IPS-18c (cell line): ENCODE results near the gene MLST8.
"Not testable (repeated sequence)": the region's sequence is repeated elsewhere in the genome, so short reads cannot be mapped to it uniquely, and the experiment has no call there.

Source experiments
- H3K4me3 ChIP-seq: 2 replicates; pipeline ENCODE4 v1.7.0; 2013; ENCODE audit warnings: low read depth, mild to moderate bottlenecking, low read length, moderate library complexity; ENCODE audit not compliant: insufficient read depth
- H3K9me3 ChIP-seq: one replicate; pipeline ENCODE4 v1.6.1; 2013; ENCODE audit warnings: mild to moderate bottlenecking, low read length, moderate library complexity; ENCODE audit not compliant: control insufficient read depth, insufficient read depth

MLST8 gene

DNA sequence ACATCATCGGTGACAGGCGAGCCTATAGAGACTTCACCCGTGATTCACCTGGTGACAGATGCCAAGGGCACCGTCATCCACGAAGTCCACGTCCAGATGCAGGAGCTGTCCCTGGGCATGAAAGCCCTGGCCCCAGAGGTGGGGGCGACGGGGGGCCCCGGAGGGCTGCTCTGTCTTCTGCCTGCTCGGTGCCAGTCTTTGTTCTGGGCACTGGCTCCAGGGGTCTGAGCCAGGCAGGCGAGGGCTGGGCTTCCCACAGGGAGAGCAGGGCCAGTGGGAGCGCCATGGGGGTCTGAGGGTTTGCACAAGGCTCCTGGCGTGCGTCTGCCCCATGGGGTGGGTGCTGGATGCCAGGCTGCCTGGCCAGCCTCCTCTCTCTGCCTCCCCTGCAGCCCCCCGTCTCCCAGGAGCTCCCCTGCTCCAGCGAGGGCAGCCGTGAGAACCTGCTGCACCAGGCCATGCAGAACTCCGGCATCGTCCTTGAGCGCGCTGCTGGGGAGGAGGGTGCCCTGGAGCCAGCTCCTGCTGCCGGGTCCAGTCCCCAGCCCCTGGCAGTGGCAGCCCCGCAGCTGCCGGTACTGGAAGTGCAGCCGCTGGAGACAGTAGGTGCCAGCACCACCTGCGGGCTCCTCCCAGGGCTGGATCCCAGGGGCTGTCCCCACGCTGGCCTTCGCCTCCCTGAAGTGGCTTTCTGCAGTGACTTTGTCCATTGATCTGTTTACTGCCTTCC is 28.0 kb downstream of the MLST8 start:
- Histone ChIP-seq H3K4me3 (no peak overlapping the region), H3K9me3 (no peaks in the 10 kb centered on the region)

DNA sequence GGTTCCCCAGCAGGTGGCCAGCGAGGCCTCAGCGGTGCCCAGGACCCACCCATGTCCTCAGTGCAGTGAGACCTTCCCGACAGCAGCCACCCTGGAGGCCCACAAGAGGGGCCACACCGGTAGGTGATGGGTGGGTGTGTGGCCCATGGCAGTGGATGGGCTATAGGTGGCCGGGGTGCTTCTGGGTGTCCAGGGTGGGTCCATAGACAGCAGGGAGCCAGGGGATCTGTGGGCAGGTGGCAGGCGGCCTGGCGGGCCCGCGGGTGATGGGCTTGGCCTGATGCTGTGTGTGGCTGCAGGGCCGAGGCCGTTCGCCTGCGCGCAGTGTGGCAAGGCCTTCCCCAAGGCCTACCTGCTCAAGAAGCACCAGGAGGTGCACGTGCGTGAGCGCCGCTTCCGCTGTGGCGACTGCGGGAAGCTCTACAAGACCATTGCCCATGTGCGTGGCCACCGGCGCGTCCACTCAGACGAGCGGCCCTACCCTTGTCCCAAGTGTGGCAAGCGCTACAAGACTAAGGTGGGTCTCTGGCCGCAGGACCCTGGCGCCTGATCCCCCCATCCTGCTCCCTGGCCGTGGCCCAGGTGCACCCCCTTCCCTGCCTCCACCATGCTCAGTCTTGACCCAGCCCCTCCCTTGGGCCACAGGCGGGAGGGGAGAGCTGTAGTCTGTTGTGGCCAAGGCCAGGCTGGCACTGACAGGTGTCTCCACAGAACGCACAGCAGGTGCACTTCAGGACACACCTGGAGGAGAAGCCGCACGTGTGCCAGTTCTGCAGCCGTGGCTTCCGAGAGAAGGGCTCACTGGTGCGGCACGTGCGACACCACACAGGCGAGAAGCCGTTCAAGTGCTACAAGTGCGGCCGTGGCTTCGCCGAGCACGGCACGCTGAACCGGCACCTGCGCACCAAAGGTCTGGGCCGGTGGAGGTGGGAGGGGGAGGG is 28.9 kb downstream of the MLST8 start:
- H3K9me3 ChIP-seq = no peaks in the 10 kb centered on the region
- no peak overlapping the region for H3K4me3 ChIP-seq

- no peaks in the 10 kb centered on the region for H3K9me3 ChIP-seq
Observed at GRCh38 chr16:2234813-2235170, 29.5 kb downstream of the MLST8 start.

GRCh38 chr16:2235234-2235651 is 30.0 kb downstream of the MLST8 start:
- Histone ChIP-seq H3K9me3 (no peaks in the 10 kb centered on the region), H3K4me3 (no peak overlapping the region)

More at GRCh38 chr16:2234813-2235170, 29.5 kb downstream of the MLST8 start:
- no peak overlapping the region for H3K4me3 ChIP-seq

- H3K9me3 ChIP-seq = no peaks in the 10 kb centered on the region
- H3K4me3 ChIP-seq = no peak overlapping the region; the same call in 1 of the 2 replicates
Observed at GRCh38 chr16:2235695-2236336, 30.6 kb downstream of the MLST8 start.

- Histone ChIP-seq H3K4me3 (peak within 1 kb of the TSS; percentile 51), H3K9me3 (no peaks in the 10 kb centered on the region)
Observed at GRCh38 chr16:2236337-2237101, 31.3 kb downstream of the MLST8 start, which contains the start of gene DNASE1L2. DNASE1L2 (plus strand) TSS chr16:2236444; CDS start chr16:2236817, 373 bp downstream.

- Histone ChIP-seq H3K9me3 (no peaks in the 10 kb centered on the region), H3K4me3 (peak overlapping the region; percentile 51)
Observed at GRCh38 chr16:2237102-2237482, 31.8 kb downstream of the MLST8 start.

DNA sequence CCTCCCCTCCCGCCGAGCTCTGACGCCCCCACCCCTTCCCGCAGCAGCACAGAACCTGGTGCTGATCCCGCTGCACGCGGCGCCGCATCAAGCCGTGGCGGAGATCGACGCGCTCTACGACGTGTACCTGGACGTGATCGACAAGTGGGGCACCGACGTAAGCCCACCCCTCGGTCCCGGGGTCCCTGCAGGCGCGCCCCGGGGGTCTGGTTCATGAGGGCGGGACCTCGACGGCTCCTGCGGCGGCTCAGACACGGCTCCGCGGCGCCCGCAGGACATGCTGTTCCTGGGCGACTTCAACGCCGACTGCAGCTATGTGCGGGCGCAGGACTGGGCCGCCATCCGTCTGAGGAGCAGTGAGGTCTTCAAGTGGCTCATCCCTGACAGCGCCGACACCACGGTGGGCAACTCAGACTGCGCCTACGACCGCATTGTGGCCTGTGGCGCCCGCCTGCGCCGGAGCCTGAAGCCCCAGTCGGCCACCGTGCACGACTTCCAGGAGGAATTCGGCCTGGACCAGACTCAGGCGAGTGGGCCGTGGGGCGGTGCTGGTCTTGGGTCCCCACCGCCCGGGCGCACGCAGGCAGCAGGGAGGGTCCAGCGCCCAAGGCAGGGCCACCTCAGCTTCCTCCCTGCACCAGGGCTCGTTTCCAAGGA is 32.4 kb downstream of the MLST8 start:
- Histone ChIP-seq H3K4me3 (peak overlapping the region; percentile 51), H3K9me3 (no peaks in the 10 kb centered on the region)

DNA sequence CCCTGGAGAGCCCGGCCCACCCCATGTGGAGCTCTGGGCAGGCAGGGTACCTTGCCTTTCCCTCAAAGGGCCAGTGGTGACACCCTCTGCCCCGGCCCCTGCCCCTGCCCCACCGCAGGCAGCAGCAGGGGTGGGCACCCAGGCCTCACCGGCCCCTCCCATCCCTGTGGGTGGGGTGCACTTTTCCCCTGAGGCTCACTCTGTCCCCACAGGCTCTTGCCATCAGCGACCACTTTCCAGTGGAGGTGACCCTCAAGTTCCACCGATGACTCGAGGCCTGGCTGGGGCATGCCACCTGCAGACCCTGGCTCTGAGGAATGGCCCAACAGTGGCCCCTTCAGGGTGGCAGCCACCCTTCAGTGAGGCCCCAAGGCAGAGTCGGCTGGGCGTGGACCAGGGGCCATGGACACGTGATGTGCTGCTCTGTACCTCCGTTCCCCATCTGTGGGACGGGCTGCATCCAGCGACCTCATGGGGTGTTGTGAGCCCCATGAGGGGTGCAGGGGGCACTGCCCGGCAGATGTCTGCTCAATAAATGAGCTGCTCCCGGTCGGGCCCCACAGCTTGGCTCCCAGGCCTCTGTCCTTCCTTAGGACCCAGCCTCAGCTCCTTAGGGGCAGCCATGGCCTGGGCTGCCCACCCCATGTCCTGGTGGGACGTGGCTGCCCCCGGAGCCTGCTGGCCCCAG is 33.0 kb downstream of the MLST8 start:
- no peak overlapping the region for H3K4me3 ChIP-seq
- H3K9me3 ChIP-seq = no peaks in the 10 kb centered on the region

DNA sequence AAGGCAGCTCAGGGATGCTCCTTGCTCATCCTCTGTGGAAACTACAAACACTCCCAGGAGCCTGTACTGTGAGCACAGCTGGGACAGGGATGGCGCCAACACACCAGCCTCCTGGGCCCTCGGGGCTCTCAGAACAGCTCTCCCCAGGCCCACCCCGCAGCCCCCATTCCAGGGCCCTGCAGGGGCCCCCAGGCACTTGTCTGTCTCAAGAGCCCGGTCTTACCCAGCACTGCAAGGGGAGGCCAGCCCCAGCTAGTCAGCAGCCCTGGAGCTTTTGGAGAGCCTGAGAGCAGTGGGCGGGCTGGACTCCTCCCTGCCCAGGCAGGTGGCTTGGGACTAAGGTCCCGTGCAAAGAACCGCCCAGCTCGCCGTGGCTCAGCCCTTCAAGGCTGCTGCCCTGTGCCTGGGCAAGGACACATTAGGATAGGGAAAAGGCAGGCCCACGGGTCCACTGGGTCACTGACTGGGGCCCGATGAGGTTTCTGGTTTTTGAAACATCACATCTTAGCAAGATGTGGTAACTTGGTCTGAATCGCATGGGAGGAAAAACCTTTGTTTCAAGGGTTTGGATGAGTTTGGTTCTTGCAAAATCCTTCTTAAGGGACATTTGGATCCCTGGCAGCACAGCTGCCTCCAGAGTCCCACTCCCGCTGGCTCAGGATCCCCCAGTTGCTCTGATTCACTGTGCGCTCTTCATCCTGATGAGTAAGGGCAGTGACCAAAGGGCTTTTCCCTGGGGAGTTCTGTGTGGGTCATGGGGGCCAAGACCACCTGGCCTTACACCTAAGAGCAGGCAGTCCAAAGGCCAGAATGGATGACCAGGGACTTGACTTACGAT is 33.8 kb downstream of the MLST8 start:
- Histone ChIP-seq H3K4me3 (no peak overlapping the region), H3K9me3 (no peaks in the 10 kb centered on the region)

GRCh38 chr16:2240331-2240730 is 35.1 kb downstream of the MLST8 start:
- H3K9me3 ChIP-seq, H3K4me3 ChIP-seq: not testable (repeated sequence)

DNA sequence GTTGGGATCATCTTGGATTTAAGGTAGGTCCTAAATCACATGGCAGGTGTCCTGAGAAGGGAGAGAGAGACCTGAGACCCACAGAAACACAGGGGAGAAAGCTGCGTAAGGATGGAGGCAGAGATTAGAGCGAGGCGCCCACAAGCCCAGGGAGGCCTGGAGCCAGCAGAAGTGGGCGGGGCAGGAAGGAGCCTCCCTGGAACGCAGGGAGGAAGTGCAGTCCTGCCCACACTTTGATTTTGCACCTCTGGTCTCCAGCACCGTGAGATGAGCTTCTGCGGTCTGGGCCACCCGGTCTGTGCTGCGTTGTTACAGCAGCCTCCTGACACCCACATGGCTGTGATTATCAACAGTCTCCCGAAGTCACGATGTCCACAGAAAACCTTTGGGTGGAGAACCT is 37.3 kb downstream of the MLST8 start:
- Histone ChIP-seq H3K4me3 (no peak overlapping the region), H3K9me3 (no peaks in the 10 kb centered on the region)

GRCh38 chr16:2243031-2243528 is 37.8 kb downstream of the MLST8 start:
- H3K9me3 ChIP-seq = no peaks in the 10 kb centered on the region
- no peak overlapping the region for H3K4me3 ChIP-seq

GRCh38 chr16:2243781-2244180 is 38.5 kb downstream of the MLST8 start:
- no peaks in the 10 kb centered on the region for H3K9me3 ChIP-seq

GRCh38 chr16:2244301-2244700 is 39.0 kb downstream of the MLST8 start:
- Histone ChIP-seq H3K4me3 (no peak overlapping the region), H3K9me3 (no peaks in the 10 kb centered on the region)

More at GRCh38 chr16:2243781-2244180, 38.5 kb downstream of the MLST8 start:
- no peak overlapping the region for H3K4me3 ChIP-seq
